NCI-H2196 (cell line): ENCODE results near the gene LVRN.
"Not testable (repeated sequence)": the region's sequence is repeated elsewhere in the genome, so short reads cannot be mapped to it uniquely, and the experiment has no call there.

ENCODE experiments used
- DNase-seq: peaks from one replicate; lab custom pipeline; 2025; ENCODE audit not compliant: unreplicated experiment; lab: John Stamatoyannopoulos, UW

Gene LVRN

GRCh38 chr5:115962239-115962564 lies at the start of gene LVRN:
LVRN (plus strand) TSS chr5:115962475; CDS start chr5:115962618, 143 bp downstream.
- DNase-seq, result no peak

GRCh38 chr5:115913623-115914400 lies 48.5 kb upstream of the LVRN start:
- DNase-seq, result not testable (repeated sequence)

GRCh38 chr5:115920171-115920725 lies 42.0 kb upstream of the LVRN start:
- no peak for DNase-seq

GRCh38 chr5:115928578-115929407 lies 33.5 kb upstream of the LVRN start:
- not testable (repeated sequence) for DNase-seq

GRCh38 chr5:115930171-115930570 lies 32.1 kb upstream of the LVRN start:
- not testable (repeated sequence) for DNase-seq

GRCh38 chr5:115930630-115931337 lies 31.5 kb upstream of the LVRN start:
- DNase-seq, result no peak

- DNase-seq, result no peak
These were observed 29.3 kb upstream of the LVRN start for GRCh38 chr5:115932991-115933390.

GRCh38 chr5:115934388-115934974 lies 27.8 kb upstream of the LVRN start:
- DNase-seq, result no peak

- DNase-seq, result no peak
These were observed 26.2 kb upstream of the LVRN start for GRCh38 chr5:115936031-115936430.

GRCh38 chr5:115939059-115939458 lies 23.2 kb upstream of the LVRN start:
- DNase-seq, result no peak

- DNase-seq, result no peak
These were observed 22.0 kb upstream of the LVRN start for GRCh38 chr5:115940080-115940810.

- no peak for DNase-seq
These were observed 21.1 kb upstream of the LVRN start for GRCh38 chr5:115941051-115941675.

GRCh38 chr5:115944501-115944900 lies 17.8 kb upstream of the LVRN start:
- no peak for DNase-seq

- no peak for DNase-seq
These were observed 15.6 kb upstream of the LVRN start for GRCh38 chr5:115946655-115947054.

GRCh38 chr5:115947260-115947659 lies 15.0 kb upstream of the LVRN start:
- DNase-seq, result no peak

GRCh38 chr5:115948091-115948534 lies 14.2 kb upstream of the LVRN start:
- DNase-seq, result no peak

GRCh38 chr5:115949096-115949495 lies 13.2 kb upstream of the LVRN start:
- DNase-seq, result no peak

GRCh38 chr5:115952588-115952987 lies 9.7 kb upstream of the LVRN start:
- DNase-seq, result no peak

GRCh38 chr5:115954144-115954543 lies 8.1 kb upstream of the LVRN start:
- DNase-seq, result no peak

GRCh38 chr5:115956957-115957356 lies 5.3 kb upstream of the LVRN start:
- no peak for DNase-seq
